Measurements from ENCODE around the gene RHOBTB1. TPM values are rescaled to one million over a fixed set of nuclear protein-coding genes. Genes with fewer than 3 reads are reported as not detected.

RHOBTB1 gene
- total and polyA plus RNA-seq, 9 of the 15 experiments (the other 6 are each of a cell fraction or from before 2014, with no cell fraction given) = 1.7 to 11.7 (median 9.3) TPM

DNA sequence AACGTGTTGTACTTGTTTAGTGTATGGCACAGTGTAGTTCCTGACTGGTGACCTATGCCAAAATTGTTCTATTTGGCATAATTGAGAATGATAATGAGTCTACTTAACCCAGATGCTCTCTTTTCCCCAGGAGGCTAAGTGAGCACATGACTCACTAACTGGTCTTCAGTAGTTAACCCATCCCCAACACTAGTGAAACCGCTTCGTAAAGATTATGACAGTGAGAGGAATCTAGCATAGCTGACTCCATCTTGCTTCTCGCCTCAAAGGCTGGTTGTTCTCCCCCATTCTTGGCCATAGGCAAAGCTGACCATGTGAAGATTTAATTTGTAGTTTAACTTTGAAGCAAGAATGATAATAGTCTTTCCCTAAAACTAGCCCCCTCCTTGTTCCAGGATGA is 118.5 kb downstream of the RHOBTB1 start (continued):
- TF ChIP-seq NEUROD1 (IDR thresholded peaks at IDR 0.05; ENCODE audit: borderline replicate concordance, low read depth, low read length, partially characterized antibody) (no peak), GTF2A2 (tag; IDR thresholded peaks at IDR 0.05) (no peak)

GRCh38 chr10:60823324-60823723 is 120.7 kb downstream of the RHOBTB1 start:
- no peak overlapping the region for H3K27ac ChIP-seq (ENCODE audit: extremely low read depth, low read depth, low read length)
- DNase-seq (ENCODE audit: extremely low read depth in 1 of 4, low spot score in 3 of 4) = no peak
- FAIRE-seq = no peak
- 100% methylated on average over 1 of the region's 1 CpG for WGBS (ENCODE audit: insufficient coverage, low coverage, missing lambda C conversion rate)
- H4K20me1 ChIP-seq (replicated peaks; ENCODE audit: control insufficient read depth, insufficient read depth, low read length) = no peaks in the 10 kb centered on the region
- peak overlapping the region; percentile 43 for H2AFZ ChIP-seq (ENCODE audit: low read depth, low read length)
- in situ Hi-C loops (cut with MboI) (no loop called here), intact Hi-C loops (cut with micrococcal nuclease) (loop anchor here (10.0 kb wide), 1 partner anchor 1011 kb away; no protein-coding TSS in a partner anchor)
- no peak for ATAC-seq
- ChIA-PET CTCF (ENCODE audit: low intra/inter-chr PET ratio) (no interaction called here), POLR2A (no interaction called here)
- no peak overlapping the region for H3K4me3 ChIP-seq
- no peaks in the 10 kb centered on the region for H3K9me1 ChIP-seq (ENCODE audit: control insufficient read depth, insufficient read depth, low read length)
- no peaks in the 10 kb centered on the region for H3K79me2 ChIP-seq (ENCODE audit: control insufficient read depth, insufficient read depth, low read length)
- no peak overlapping the region for H3K9ac ChIP-seq (ENCODE audit: insufficient read depth in 1 of 2, low read depth in 2 of 2, low read length in 2 of 2)
- BruUV-seq (replicated peaks) = no TSS peak
- H3K4me1 ChIP-seq (replicated peaks in 1 of 2; ENCODE audit: control insufficient read depth in 2 of 2, insufficient read depth in 2 of 2, low read length in 2 of 2) = peaks cover 0 to 8% of the 10 kb centered on the region in 2 experiments; a peak in 3 of 5 replicates
- no peaks in the 10 kb centered on the region for H3K27me3 ChIP-seq (ENCODE audit: control insufficient read depth in 2 of 2, insufficient read depth in 2 of 2, low read length in 2 of 2)
- no peaks in the 10 kb centered on the region for H3K36me3 ChIP-seq (ENCODE audit: control insufficient read depth, insufficient read depth, low read length)
- TF ChIP-seq, protein P1, sequence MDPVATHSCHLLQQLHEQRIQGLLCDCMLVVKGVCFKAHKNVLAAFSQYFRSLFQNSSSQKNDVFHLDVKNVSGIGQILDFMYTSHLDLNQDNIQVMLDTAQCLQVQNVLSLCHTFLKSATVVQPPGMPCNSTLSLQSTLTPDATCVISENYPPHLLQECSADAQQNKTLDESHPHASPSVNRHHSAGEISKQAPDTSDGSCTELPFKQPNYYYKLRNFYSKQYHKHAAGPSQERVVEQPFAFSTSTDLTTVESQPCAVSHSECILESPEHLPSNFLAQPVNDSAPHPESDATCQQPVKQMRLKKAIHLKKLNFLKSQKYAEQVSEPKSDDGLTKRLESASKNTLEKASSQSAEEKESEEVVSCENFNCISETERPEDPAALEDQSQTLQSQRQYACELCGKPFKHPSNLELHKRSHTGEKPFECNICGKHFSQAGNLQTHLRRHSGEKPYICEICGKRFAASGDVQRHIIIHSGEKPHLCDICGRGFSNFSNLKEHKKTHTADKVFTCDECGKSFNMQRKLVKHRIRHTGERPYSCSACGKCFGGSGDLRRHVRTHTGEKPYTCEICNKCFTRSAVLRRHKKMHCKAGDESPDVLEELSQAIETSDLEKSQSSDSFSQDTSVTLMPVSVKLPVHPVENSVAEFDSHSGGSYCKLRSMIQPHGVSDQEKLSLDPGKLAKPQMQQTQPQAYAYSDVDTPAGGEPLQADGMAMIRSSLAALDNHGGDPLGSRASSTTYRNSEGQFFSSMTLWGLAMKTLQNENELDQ (CRISPR knock-in tag; IDR thresholded peaks at IDR 0.05; ENCODE audit: borderline replicate concordance) = no peak
- peak; percentile 67 for TF ChIP-seq SPI1 (IDR thresholded peaks at IDR 0.05; ENCODE audit: borderline replicate concordance, low read depth, low read length)
- no peak overlapping the region for H3K4me2 ChIP-seq (ENCODE audit: insufficient read depth, low read length)
- no peaks in the 10 kb centered on the region for H3K9me3 ChIP-seq (replicated peaks; ENCODE audit: control insufficient read depth, insufficient read depth, low read depth, low read length)

All from K562 (cell line).